Measurements from ENCODE around the gene MACROH2A1.

MACROH2A1 gene

GRCh38 chr5:135398160-135398854, 724 bp downstream of the MACROH2A1 start:
- peak; percentile 70 for DNase-seq (ENCODE audit: low read depth, low spot score)

- no peak for DNase-seq (ENCODE audit: low read depth, low spot score)
Observed at GRCh38 chr5:135397084-135397483, 1.9 kb downstream of the MACROH2A1 start.

DNA sequence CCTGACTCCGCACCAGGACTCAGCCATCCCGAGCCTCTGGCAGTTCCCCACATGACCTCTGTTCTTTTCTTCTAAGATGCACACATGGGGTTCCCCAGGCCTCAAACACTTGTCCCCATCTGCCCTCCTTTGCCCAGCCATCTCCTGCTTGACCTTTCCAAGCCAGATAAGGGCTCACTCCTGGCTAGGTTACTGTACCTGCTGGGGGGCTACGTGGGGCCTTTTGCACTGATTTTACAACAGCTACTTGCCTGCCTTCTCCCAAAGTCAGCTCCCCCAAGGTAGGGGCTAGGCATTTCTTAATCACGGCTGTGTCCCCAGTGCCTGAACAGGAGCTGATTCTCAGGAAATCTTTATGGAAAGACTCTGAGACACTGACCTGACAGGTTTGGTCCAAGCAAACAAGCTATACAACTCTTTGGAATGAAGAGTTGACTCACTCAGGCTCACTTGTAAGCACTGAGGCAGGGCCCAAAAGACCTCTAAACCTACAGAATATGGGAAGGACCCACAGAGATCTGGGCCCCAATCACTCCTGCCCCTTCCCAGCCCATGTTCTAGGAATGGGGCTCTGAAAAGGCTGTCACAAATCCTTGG, 2.5 kb downstream of the MACROH2A1 start:
- no peak for DNase-seq (ENCODE audit: low read depth, low spot score)

DNA sequence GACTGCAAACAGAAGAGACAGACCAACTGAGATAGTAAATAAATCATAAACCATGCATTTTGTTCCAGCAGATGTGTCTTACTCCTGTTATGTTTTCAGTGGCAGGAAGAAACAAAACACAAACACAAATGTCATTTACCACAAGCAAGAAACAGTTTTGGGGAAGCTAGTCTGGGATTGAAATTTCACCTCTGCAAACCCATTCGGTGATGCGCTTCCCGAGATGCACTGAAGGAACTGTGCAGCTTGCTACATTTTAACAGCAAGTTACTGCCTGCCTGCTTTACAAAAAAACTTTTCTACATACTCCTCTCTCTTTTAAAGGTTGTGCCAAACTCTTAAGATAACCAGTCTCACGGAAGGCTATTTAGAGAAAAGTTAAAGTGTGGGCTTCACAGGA, 3.2 kb downstream of the MACROH2A1 start:
- no peak for DNase-seq (ENCODE audit: low read depth, low spot score)

DNA sequence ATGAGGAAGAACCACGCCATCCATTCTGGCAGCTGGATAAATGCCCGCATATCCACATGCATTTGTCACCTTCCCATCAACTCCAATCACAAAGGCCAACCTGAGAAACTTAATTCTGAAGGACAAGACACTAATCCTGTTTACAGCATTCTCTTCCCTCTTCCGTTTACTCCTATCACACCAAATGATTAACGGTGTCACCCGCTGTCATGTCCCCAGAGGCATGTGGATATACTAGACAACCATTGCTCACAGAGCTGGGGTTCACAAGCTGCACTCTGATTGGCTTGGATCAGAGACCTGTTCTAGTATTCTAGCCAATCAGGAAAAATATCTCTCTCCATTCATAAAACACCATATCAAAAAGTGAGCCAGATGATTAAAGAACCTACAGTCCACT, 3.6 kb downstream of the MACROH2A1 start:
- DNase-seq (ENCODE audit: low read depth, low spot score) = no peak

DNA sequence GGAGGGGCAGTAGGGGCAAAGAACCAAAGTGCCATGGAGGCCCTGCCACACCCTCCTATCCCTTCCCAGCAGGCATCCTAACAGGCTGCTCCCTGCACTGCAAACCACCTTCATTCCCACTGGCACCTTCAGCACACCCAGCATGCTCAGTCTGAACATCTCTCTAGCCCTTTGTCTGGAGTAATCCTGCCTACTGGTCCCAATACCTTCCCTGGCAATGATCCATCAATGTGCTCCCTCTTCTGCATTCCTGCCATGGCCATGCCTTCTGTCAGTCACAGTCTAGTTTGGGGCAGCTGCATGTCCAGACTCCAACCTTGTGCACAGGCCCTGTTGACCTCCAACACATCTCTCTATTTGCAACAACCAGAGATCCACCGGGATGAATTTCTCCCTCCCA, 4.9 kb downstream of the MACROH2A1 start:
- DNase-seq (ENCODE audit: low read depth, low spot score) = no peak

- DNase-seq (ENCODE audit: low read depth, low spot score) = no peak
Observed at GRCh38 chr5:135393691-135394090, 5.3 kb downstream of the MACROH2A1 start.

- DNase-seq (ENCODE audit: low read depth, low spot score) = no peak
Observed at GRCh38 chr5:135393229-135393628, 5.8 kb downstream of the MACROH2A1 start.

DNA sequence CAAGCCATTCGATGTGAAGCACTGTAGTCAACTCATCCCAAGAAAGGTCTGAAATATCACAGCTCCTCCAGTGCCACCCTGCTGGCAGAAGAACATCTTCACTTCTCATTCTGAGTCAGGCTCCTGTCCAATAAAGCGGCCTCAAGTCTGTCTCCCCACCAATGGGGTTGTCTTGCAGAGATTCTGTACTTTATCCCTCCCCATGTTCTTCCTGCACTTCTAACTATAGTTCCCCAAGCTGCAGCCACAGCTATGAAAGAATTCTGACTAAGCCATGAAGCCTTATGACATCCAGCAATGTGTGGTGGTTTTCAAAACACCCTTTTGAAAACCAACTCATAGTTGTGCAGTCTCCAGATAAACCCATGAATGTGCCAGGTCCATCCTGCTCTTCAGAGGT, 6.8 kb downstream of the MACROH2A1 start:
- DNase-seq (ENCODE audit: low read depth, low spot score) = no peak

GRCh38 chr5:135391869-135392255, 7.2 kb downstream of the MACROH2A1 start:
- DNase-seq (ENCODE audit: low read depth, low spot score) = peak; percentile 35

- no peak for DNase-seq (ENCODE audit: low read depth, low spot score)
Observed at GRCh38 chr5:135391116-135391868, 7.7 kb downstream of the MACROH2A1 start.

DNA sequence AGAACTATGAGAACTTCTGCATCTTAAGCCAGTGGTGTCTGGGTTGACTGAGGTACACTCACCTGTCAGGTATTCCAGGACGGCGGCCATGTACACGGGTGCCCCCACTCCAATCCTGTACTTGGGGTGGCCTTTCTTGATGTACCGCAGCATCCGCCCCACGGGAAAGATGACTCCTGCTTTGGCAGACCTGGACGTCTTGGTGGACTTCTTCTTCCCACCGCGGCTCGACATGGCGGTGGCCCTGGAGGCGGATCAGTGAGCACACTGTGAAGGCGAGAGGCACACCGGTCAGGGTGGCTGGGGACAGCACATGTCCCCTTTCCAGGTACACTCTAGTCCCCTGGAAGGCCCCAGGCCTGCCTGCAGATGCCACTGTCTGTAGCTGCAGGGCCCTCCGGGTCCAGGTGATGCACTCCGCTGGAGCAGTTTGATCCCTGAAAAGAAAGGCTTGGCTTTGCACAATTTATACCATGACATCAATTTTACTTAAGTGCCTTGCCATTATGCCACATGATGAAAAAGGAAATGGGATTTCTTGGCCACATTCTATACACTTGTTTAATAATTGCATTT, 10.1 kb downstream of the MACROH2A1 start:
- DNase-seq (ENCODE audit: low read depth, low spot score) = no peak

DNA sequence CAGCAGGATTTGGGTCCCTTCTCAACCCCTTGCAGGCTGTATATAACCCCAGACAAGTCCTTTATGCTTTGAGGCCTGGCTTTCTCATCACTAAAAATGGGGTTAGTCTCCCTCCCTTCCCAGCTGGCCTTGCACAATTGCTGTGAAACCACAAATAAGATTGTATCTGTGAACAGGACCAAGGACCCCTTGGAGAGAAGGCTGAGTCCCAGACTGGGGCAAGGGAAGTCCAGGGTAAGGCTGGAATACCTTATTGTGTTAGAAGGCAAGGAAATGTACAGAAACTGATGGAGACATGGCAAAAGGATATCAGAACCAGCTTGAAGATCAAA, 11.4 kb downstream of the MACROH2A1 start:
- DNase-seq (ENCODE audit: low read depth, low spot score) = no peak

DNA sequence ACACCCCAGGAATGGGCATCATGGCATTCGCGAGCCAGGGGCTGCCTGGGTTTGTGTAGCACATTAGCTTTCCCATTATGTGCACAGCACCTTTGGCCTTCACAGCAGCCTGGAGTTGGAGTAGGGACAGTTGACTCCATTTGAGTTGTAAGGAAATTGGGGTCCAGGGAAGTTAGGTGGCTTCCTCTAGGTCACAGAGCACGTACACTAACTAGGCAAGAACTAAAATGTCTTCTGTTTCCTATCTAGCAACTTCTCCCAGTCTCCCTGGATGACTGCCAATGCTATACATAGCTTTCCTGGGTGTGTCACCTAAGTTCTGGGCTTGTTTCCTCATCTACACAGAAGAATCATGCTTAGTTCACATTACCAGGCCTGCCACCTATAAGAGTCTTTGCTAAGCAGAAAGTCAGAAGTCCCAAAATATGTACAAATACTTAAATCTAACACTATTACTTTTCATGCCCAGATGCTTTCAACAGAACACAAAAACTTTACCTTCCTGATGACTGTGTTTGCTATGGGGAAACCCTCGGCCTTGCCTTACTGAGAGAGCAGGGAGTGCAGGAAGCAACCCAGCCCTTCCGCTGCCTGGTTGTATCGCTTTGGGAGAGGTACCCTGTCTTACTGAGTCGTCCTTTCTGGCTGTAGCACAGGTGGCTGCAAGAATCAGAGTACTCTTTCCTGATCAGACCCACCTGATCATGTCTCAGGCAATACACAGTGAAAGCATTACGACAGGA, 12.0 kb downstream of the MACROH2A1 start:
- no peak for DNase-seq (ENCODE audit: low read depth, low spot score)

DNA sequence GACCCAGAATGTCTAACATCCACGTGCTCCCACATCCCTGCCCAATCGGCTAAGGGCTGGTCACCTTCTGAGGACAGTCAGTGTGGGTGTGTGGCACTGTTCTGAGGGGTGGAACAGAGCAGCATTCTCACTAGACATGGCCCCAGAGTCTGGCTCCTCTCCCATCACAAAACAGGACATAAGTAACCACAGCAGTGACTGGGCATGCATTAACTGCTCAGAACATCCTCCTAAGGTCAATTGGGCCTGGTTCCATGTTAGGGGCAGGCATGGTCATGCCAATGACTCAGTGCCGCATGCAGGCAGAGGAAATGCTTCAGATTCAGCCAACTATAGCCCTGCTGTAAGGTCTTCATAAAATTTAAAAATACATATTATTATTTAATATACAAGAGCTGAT, 12.9 kb downstream of the MACROH2A1 start:
- DNase-seq (ENCODE audit: low read depth, low spot score) = no peak

DNA sequence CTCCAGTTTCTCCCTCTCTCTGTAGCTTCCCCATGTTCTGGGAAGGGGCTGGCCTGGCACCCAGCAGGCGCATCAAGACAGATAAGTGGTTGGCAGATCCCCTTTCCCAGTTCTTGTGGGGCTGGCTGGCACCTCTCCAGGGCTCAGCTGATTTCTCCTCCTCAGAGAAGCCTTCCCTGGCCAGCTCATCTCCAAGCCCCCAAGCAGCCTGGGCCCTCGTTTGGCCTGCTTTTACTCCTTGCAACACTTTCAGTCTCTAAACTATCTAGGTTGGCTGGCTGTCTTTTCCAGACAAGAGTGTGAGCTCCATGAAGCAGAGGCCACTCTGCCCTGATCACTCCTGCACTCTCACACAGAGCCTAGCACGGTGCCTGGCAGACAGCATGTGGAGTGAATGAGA, 13.5 kb downstream of the MACROH2A1 start:
- DNase-seq (ENCODE audit: low read depth, low spot score) = no peak

GRCh38 chr5:135384898-135385297, 14.1 kb downstream of the MACROH2A1 start:
- no peak for DNase-seq (ENCODE audit: low read depth, low spot score)

DNA sequence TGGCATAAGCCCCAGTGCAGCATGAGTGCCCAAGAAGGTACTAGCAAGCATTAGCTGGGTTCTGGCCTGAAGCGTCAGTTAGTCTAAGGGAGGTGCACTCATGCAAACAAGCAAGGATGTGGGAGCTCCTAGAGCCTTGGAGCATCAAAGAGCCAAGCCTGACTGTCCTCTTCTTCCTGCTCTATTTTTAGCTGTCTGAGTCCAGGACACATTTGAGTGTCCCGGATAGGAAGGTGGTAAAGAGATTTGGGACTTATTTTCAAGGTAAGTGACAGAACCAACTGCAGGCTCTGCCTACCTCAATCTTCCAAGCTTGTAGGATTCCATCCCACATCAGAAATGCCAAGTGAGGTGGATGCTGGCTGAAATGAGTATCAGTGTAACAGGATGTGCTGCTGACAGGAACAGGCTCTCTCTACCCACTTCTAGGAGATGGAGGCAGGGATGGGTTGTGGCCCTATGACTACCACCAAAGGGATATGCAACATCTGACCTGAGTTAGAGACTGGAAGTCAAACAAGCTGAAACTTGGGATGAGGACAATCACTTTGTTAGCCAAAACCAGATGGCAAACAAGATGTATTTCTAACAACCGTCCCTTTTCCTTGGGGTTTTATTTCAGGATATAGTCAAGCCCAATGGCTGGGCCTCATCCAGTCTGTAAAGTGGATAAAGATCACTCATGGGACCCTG, 15.1 kb downstream of the MACROH2A1 start:
- no peak for DNase-seq (ENCODE audit: low read depth, low spot score)

- DNase-seq (ENCODE audit: low read depth, low spot score) = no peak
Observed at GRCh38 chr5:135382981-135383380, 16.1 kb downstream of the MACROH2A1 start.

DNA sequence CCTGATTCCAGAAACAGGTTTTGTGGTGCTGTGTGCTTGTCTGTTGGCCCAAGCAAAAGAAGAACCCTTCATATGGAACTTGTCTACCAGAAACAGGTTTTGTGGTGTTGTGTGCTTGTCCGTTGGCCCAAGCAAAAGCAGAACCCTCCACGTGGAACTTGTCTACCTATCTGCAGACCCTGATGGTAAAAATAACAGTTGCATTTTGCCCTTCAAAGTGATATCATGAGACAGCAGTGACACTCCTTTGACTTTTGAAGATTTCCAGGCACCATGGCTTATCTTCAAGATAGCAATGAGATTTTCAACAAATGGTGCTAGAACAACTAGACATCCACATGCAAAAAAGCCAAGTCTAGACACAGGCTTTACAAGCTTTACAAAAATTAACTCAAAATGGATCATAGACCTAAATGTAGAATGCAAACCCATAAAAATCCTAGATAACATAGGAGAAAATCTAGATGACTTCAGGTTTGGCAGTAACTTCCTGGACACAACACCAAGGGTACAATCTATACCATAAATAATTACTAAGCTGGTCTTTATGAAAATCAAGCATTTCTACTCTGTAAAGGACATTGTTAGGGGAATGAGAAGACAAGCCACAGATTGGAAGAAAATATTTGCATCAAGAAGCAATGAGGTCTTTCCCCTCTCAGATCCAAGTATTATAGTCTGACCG, 16.8 kb downstream of the MACROH2A1 start:
- DNase-seq (ENCODE audit: low read depth, low spot score) = no peak

All from ELF-1 (cell line).